ENCODE results near the gene SLC41A3. TPM values are rescaled to one million over a fixed set of nuclear protein-coding genes. Genes with fewer than 3 reads are reported as not detected.

SLC41A3 gene
- total RNA-seq, 1 experiment from 2014 or later: 35.5 TPM

- Histone ChIP-seq H4K20me1 (ENCODE audit: control insufficient read depth, insufficient read depth, insufficient read length) (no peaks in the 10 kb centered on the region), H2BK20ac (ENCODE audit: low read depth, low read length, poor library complexity, severe bottlenecking) (no peak overlapping the region), H2BK15ac (ENCODE audit: low read depth, low read length) (no peak overlapping the region), H3K18ac (ENCODE audit: insufficient read length, low read depth, low read length) (no peak overlapping the region), H3K23me2 (ENCODE audit: insufficient read length, low read depth, low read length, poor library complexity, severe bottlenecking) (no peaks in the 10 kb centered on the region), H2AFZ (ENCODE audit: low read length) (no peak overlapping the region), H3K9ac (ENCODE audit: extremely low read depth, insufficient read length, low read length) (no peak overlapping the region), H3T11ph (ENCODE audit: low read length) (no peak overlapping the region), H3K79me2 (ENCODE audit: insufficient read depth, low read length) (no peaks in the 10 kb centered on the region), H4K8ac (replicated peaks; ENCODE audit: insufficient read length, low read depth, low read length) (no peak overlapping the region), H3K4me1 (ENCODE audit: insufficient read depth, low read length) (no peaks in the 10 kb centered on the region), H3K27me3 (ENCODE audit: insufficient read depth, low read length) (no peaks in the 10 kb centered on the region), H2BK5ac (ENCODE audit: insufficient read length, low read length) (no peak overlapping the region), H3K56ac (ENCODE audit: insufficient read length, low read depth, low read length) (no peak overlapping the region), H3K4me2 (ENCODE audit: insufficient read depth, insufficient read length, low read length) (no peak overlapping the region), H3K27ac (ENCODE audit: insufficient read length, low read depth, low read length) (no peak overlapping the region), H2BK120ac (ENCODE audit: low read depth, low read length, poor library complexity, severe bottlenecking) (no peak overlapping the region), H3K14ac (ENCODE audit: insufficient read depth, low read length) (no peak overlapping the region), H2AK5ac (ENCODE audit: insufficient read length, low read length) (no peak overlapping the region), H3K4ac (ENCODE audit: low read depth, low read length) (no peak overlapping the region), H3K23ac (ENCODE audit: insufficient read length, low read depth, low read length) (no peak overlapping the region), H2BK12ac (ENCODE audit: insufficient read length, low read depth, low read length) (no peak overlapping the region), H3K79me1 (ENCODE audit: insufficient read depth, low read depth, low read length, poor library complexity, severe bottlenecking) (no peaks in the 10 kb centered on the region), H4K91ac (ENCODE audit: insufficient read length, low read depth, low read length) (no peak overlapping the region), H4K5ac (ENCODE audit: insufficient read length, low read depth, low read length) (no peak overlapping the region), H3K9me3 (ENCODE audit: control insufficient read depth, low read depth, low read length) (peaks cover 2% of the 10 kb centered on the region)
- no peak for TF ChIP-seq CTCF (conservative IDR thresholded peaks at IDR 0.05)
- H3K4me3 Mint-ChIP-seq: no peak overlapping the region
- no peak overlapping the region; a peak in 1 of 7 replicates for H3K27ac Mint-ChIP-seq
- 0 out of 4 replicates have a peak, but pooled peaks cover 0 to 3% of the 10 kb centered on the region in 2 experiments for H3K4me1 Mint-ChIP-seq
- no peaks in the 10 kb centered on the region; a peak in 2 of 7 replicates for H3K36me3 Mint-ChIP-seq (ENCODE audit: insufficient read depth in 1 of 3, low read depth in 3 of 3)
- no peak for DNase-seq
- H3K9me3 Mint-ChIP-seq: peaks cover 2 to 3% of the 10 kb centered on the region in 2 experiments; a peak in 2 of 5 replicates
- no peaks in the 10 kb centered on the region; the same call in 1 of the 2 replicates for H3K27me3 Mint-ChIP-seq (ENCODE audit: low read depth)
- no CpG with 5 or more reads among the region's 5 CpGs for WGBS (ENCODE audit: extremely low coverage, insufficient read length, low lambda C conversion rate)
These were observed 18.6 kb upstream of the SLC41A3 start for GRCh38 chr3:126102530-126102951.
